ENCODE measurements around the gene BIN1. TPM values are rescaled to one million over a fixed set of nuclear protein-coding genes. Genes with fewer than 3 reads are reported as not detected.

Gene BIN1
- total and polyA plus RNA-seq, 2 of the 4 experiments (the other 2 are of a cell fraction): 18.1 to 25.7 TPM

DNA sequence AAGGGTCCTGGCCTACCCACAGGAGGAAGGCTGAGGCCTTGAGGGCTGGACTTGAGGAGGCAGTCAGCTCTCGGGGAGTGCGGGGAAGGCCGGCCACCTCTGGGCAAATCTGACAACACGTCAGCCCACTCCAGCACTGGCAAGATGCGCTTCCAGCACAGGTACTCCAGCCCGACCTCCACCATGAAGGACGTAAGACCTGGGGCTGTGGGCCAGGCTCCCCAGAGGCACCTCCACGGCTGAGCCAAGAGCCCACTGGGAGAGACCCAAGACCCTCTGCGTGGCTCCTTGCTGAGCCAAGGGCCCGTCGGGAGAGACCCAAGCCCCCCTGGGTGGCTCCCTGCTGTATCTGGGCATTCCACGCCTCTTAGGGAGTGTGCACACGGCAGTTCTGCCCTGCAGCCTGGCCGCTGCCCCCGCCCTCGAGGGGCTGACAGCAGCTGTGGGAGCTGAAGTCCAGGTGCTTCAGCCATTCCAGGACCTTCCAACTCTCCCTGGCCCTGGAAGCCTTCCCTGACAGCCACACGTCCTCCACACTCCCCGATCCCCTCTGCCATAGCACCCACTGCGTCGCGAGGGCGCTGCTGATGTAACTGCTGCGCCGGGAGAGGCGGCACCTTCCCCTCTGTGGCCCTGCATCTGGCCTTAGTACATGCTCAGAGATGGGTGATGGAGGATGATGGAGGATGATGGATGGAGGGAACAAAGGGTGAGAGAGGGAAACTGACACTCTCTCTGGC, 50.2 kb downstream of the BIN1 start (continued):
- TF ChIP-seq RFX5 (IDR thresholded peaks at IDR 0.05; ENCODE audit: low read depth, low read length): no peak
- no peak for TF ChIP-seq SMC3 (IDR thresholded peaks at IDR 0.05; ENCODE audit: low read depth, low read length)
- TF ChIP-seq RCOR1 (IDR thresholded peaks at IDR 0.05; ENCODE audit: insufficient replicate concordance, low read length): no peak
- TF ChIP-seq BHLHE40 (IDR thresholded peaks at IDR 0.05; ENCODE audit: low read depth, low read length): no peak
- no peak for TF ChIP-seq RAD21 (IDR thresholded peaks at IDR 0.05; ENCODE audit: low read length)
- TF ChIP-seq NFE2L2 (IDR thresholded peaks at IDR 0.05; ENCODE audit: low read depth, low read length): no peak

DNA sequence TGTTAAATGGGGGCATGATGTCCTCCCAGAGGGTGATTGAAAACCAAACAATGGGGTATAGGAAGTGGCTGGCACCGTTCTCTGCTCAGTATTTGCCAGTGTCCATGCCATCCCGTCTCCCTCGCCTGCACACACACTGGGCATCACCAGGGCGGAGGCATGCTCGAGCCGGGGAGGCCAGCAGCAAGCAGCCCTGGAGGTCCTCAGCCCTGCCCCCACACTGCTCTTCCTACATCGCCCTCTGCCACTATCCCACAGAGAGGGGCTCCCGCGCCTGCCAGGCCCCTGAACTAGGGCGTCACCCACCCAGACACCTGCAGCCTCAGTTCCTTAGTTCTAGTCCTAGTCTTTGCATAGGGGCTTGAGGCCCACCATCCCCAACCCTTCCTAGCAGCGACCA, 50.9 kb downstream of the BIN1 start:
- dilution Hi-C loops (cut with HindIII; ENCODE audit: low sequenced_read_pairs, unreplicated experiment): no loop called here
- no peak overlapping the region for H4K91ac ChIP-seq (ENCODE audit: insufficient read depth, low read depth, low read length)
- DNase-seq (no peak), ATAC-seq (ENCODE audit: low read depth) (no peak)
- no peak overlapping the region for H2BK120ac ChIP-seq (ENCODE audit: low read depth, low read length)
- ChIA-PET POLR2A (ENCODE audit: unreplicated experiment) (interaction anchor here (0.6 kb wide), 1 partner anchor 607 kb away, joined by 11 read pairs; no protein-coding TSS in a partner anchor), CTCF (no interaction called here)
- no peak overlapping the region for H3K9ac ChIP-seq (ENCODE audit: low read depth, low read length)
- H2AK9ac ChIP-seq (replicated peaks; ENCODE audit: low read depth, low read length, poor library complexity): no peak overlapping the region
- H3K9me1 ChIP-seq (ENCODE audit: insufficient read depth, low read length): no peaks in the 10 kb centered on the region
- no peaks in the 10 kb centered on the region; the same call in 1 of the 2 replicates for H4K20me1 ChIP-seq (ENCODE audit: insufficient read depth, low read length)
- H3K4me3 ChIP-seq (ENCODE audit: insufficient read depth, low read depth, low read length): no peak overlapping the region
- no peak overlapping the region for H3K4ac ChIP-seq (ENCODE audit: low read depth, low read length)
- in situ Hi-C loops (cut with MboI; ENCODE audit: low sequenced_read_pairs): no loop called here
- no peaks in the 10 kb centered on the region for H3K9me3 ChIP-seq (ENCODE audit: control insufficient read depth, insufficient read depth, low read length)
- no peak overlapping the region for H2BK5ac ChIP-seq (ENCODE audit: low read depth, low read length, poor library complexity, severe bottlenecking)
- H4K8ac ChIP-seq (ENCODE audit: low read depth in 2 of 2, low read length in 2 of 2): no peak overlapping the region
- H3K4me1 ChIP-seq (ENCODE audit: control insufficient read depth, insufficient read depth, low read length): no peaks in the 10 kb centered on the region
- H2AK5ac ChIP-seq (ENCODE audit: low read depth, low read length): no peak overlapping the region
- H3K56ac ChIP-seq (ENCODE audit: extremely low read depth, insufficient read depth, low read length): no peak overlapping the region
- intact Hi-C loops (cut with micrococcal nuclease): loop anchor here (10.0 kb wide), 2 partner anchors 171 to 401 kb away; partner anchors contain the start of gene GYPC
- H3K4me2 ChIP-seq (ENCODE audit: low read depth, low read length): no peak overlapping the region
- no peak for TF ChIP-seq FOS (IDR thresholded peaks at IDR 0.05; ENCODE audit: low read depth, low read length)
- no peak for TF ChIP-seq CEBPB (IDR thresholded peaks at IDR 0.05; ENCODE audit: low read depth, low read length)
- TF ChIP-seq POLR2A (IDR thresholded peaks at IDR 0.05; ENCODE audit: low read depth, low read length): no peak
- TF ChIP-seq BHLHE40 (IDR thresholded peaks at IDR 0.05; ENCODE audit: low read depth, low read length): no peak
- no peak for TF ChIP-seq NFE2L2 (IDR thresholded peaks at IDR 0.05; ENCODE audit: low read depth, low read length)
- TF ChIP-seq RAD21 (IDR thresholded peaks at IDR 0.05; ENCODE audit: low read length): no peak
- TF ChIP-seq MXI1 (IDR thresholded peaks at IDR 0.05; ENCODE audit: borderline replicate concordance, low read depth, low read length): no peak
- no peak for TF ChIP-seq CHD1 (IDR thresholded peaks at IDR 0.05; ENCODE audit: low read depth, low read length)
- TF ChIP-seq RFX5 (IDR thresholded peaks at IDR 0.05; ENCODE audit: low read depth, low read length): no peak
- no peak for TF ChIP-seq MAZ (IDR thresholded peaks at IDR 0.05; ENCODE audit: borderline replicate concordance, low read depth, low read length)
- TF ChIP-seq, protein P1, sequence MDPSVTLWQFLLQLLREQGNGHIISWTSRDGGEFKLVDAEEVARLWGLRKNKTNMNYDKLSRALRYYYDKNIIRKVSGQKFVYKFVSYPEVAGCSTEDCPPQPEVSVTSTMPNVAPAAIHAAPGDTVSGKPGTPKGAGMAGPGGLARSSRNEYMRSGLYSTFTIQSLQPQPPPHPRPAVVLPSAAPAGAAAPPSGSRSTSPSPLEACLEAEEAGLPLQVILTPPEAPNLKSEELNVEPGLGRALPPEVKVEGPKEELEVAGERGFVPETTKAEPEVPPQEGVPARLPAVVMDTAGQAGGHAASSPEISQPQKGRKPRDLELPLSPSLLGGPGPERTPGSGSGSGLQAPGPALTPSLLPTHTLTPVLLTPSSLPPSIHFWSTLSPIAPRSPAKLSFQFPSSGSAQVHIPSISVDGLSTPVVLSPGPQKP (IDR thresholded peaks at IDR 0.05; ENCODE audit: borderline replicate concordance, low read depth, low read length): no peak
- no peak for TF ChIP-seq RCOR1 (IDR thresholded peaks at IDR 0.05; ENCODE audit: insufficient replicate concordance, low read length)
- no TSS peak for BruUV-seq (replicated peaks)
- H2BK15ac ChIP-seq (ENCODE audit: low read depth, low read length): no peak overlapping the region
- peaks cover 21% of the 10 kb centered on the region for H3K36me3 ChIP-seq (ENCODE audit: control insufficient read depth, insufficient read depth, low read length)
- WGBS, 2 experiments (ENCODE audit: extremely low coverage in 2 of 2, insufficient read length in 1 of 2): 98% methylated on average over 6 of the region's 11 CpGs; no CpG with 5 or more reads in 1 of the 2 experiments
- no peak overlapping the region for H3K27ac ChIP-seq (ENCODE audit: insufficient read depth, low read length)
- no peak overlapping the region for H2AFZ ChIP-seq (replicated peaks; ENCODE audit: low read length, poor library complexity)
- H3K18ac ChIP-seq (ENCODE audit: low read depth, low read length): no peak overlapping the region
- no peaks in the 10 kb centered on the region for H3K27me3 ChIP-seq (ENCODE audit: control insufficient read depth, insufficient read depth, low read length)
- no peak overlapping the region for H3K14ac ChIP-seq (replicated peaks; ENCODE audit: low read depth, low read length)
- no peak overlapping the region for H2BK20ac ChIP-seq (ENCODE audit: low read depth, low read length)
- no peak overlapping the region for H3K23ac ChIP-seq (ENCODE audit: low read depth, low read length)
- no peak overlapping the region for H4K5ac ChIP-seq (ENCODE audit: low read depth, low read length)
- H3K79me1 ChIP-seq (ENCODE audit: low read depth in 1 of 2, low read length in 2 of 2): no peaks in the 10 kb centered on the region

Measured in IMR-90 (cell line).